HepG2 (cell line): ENCODE data around the gene MTPN. TPM values are rescaled to one million over a fixed set of nuclear protein-coding genes. Genes with fewer than 3 reads are reported as not detected.

ENCODE experiments used
- ATAC-seq: fragments of 200-7000 bp; cut with Tn5 transposase; 3 replicates; pipeline ENCODE4 v1.9.1; 2020; ENCODE audit warnings: mild to moderate bottlenecking, moderate library complexity
- BruUV-seq: library from RNA; stranded (reverse); fragments of 400-500 nt; replicated peaks from 2 replicates; lab custom pipeline; 2021; lab: Mats Ljungman, UMichigan
- CTCF ChIA-PET: fragments of 300-600 bp; formaldehyde crosslinking; extraction: SDS; loops from one replicate; lab custom pipeline; 2021; ENCODE audit warnings: low total read pairs, inconsistent platforms, low intra/inter-chr PET ratio; lab: Yijun Ruan, JAX
- POLR2A ChIA-PET: fragments of 350-600 bp; sonication (Branson Sonifier 250); formaldehyde crosslinking; loops from one replicate; lab custom pipeline; 2020; ENCODE audit warnings: antibody characterized with exemption, inconsistent platforms; lab: Yijun Ruan, JAX
- DNase-seq: peaks from one replicate; pipeline ENCODE4 v3.0.0-alpha.2; 2015; ENCODE audit warnings: low spot score
- FAIRE-seq: peaks from 3 replicates; lab custom pipeline; 2011; peaks lifted over from hg19 to GRCh38; lab: Jason Lieb, UNC
- H2AFZ ChIP-seq: one replicate; pipeline ENCODE4 v1.6.1; 2011; ENCODE audit warnings: low read length, inconsistent platforms
- H3K27ac ChIP-seq: fragments of 300-600 bp; 3 replicates; pipeline ENCODE4 v1.8.0; 2011; ENCODE audit warnings: mixed run types, mild to moderate bottlenecking, mixed read lengths, low read length, inconsistent platforms; ENCODE audit not compliant: insufficient read depth; ENCODE audit errors: extremely low read length
- H3K27me3 ChIP-seq, 2 experiments: fragments of 200-600 bp in 1 of 2; 2 replicates in 1 of 2; 3 replicates in 1 of 2; pipeline versions ENCODE4 v1.6.0 to v1.8.0; 2011; ENCODE audit warnings: low read length in 2 of 2, mild to moderate bottlenecking in 2 of 2, moderate library complexity in 2 of 2, inconsistent platforms in 1 of 2; ENCODE audit not compliant: insufficient read depth in 2 of 2, control insufficient read depth in 1 of 2
- H3K36me3 ChIP-seq, 2 experiments: fragments of 200-600 bp in 1 of 2; replicated peaks in 1 of 2; 2 replicates in 1 of 2; 3 replicates in 1 of 2; pipeline versions ENCODE4 v1.5.1 to v1.8.0; 2011; ENCODE audit warnings: low read length in 2 of 2, inconsistent platforms in 1 of 2; ENCODE audit not compliant: insufficient read depth in 2 of 2, control insufficient read depth in 1 of 2
- H3K4me1 ChIP-seq: 2 replicates; pipeline ENCODE4 v1.5.1; 2012; ENCODE audit warnings: low read length, inconsistent platforms; ENCODE audit not compliant: insufficient read depth
- H3K4me2 ChIP-seq: 2 replicates; pipeline ENCODE4 v1.6.0; 2011; ENCODE audit warnings: low read depth, low read length, inconsistent platforms
- H3K4me3 ChIP-seq, 3 experiments: fragments of 200-600 bp in 1 of 3; sonication (generic), shearing (Covaris generic) in 1 of 3; replicated peaks in 1 of 3; 2 replicates each; pipeline ENCODE4 v1.5.1; 2011 to 2016; ENCODE audit warnings: low read length in 3 of 3, inconsistent platforms in 2 of 3, low read depth in 2 of 3, mild to moderate bottlenecking in 2 of 3, control low read depth in 1 of 3, mixed read lengths in 1 of 3; ENCODE audit not compliant: insufficient read depth in 1 of 3
- H3K79me2 ChIP-seq: one replicate; pipeline ENCODE4 v1.6.1; 2011; ENCODE audit warnings: low read length, inconsistent platforms; ENCODE audit not compliant: insufficient read depth
- H3K9ac ChIP-seq: 2 replicates; pipeline ENCODE4 v1.6.0; 2011; ENCODE audit warnings: mild to moderate bottlenecking, low read depth, low read length, inconsistent platforms; ENCODE audit not compliant: insufficient read depth
- H3K9me3 ChIP-seq: 2 replicates; pipeline ENCODE4 v1.5.1; 2012; ENCODE audit warnings: mild to moderate bottlenecking, low read length
- H4K20me1 ChIP-seq: 2 replicates; pipeline ENCODE4 v1.6.0; 2011; ENCODE audit warnings: inconsistent platforms, mild to moderate bottlenecking, low read length, moderate library complexity; ENCODE audit not compliant: insufficient read depth
- BORCS8-MEF2B ChIP-seq: sonication (generic); formaldehyde crosslinking; IDR thresholded peaks from 2 replicates; pipeline ENCODE4 v1.8.0; 2022; ENCODE audit warnings: mild to moderate bottlenecking, missing genetic modification reagents
- EED ChIP-seq: sonication (generic); formaldehyde crosslinking; IDR thresholded peaks from 2 replicates; pipeline ENCODE4 v1.5.0; 2020; ENCODE audit warnings: mild to moderate bottlenecking, missing genetic modification reagents
- FLYWCH1 ChIP-seq: sonication (generic); formaldehyde crosslinking; IDR thresholded peaks from 2 replicates; pipeline ENCODE4 v1.8.1; 2023; ENCODE audit warnings: mild to moderate bottlenecking, missing genetic modification reagents
- GATAD2A ChIP-seq: IDR thresholded peaks from 2 replicates; pipeline ENCODE4 v1.6.1; 2016
- NPAS2 ChIP-seq: sonication (generic); formaldehyde crosslinking; IDR thresholded peaks from 2 replicates; pipeline ENCODE4 v1.8.0; 2022; ENCODE audit warnings: mild to moderate bottlenecking, missing genetic modification reagents, borderline replicate concordance
- PBX3 ChIP-seq: sonication (generic); formaldehyde crosslinking; IDR thresholded peaks from 2 replicates; pipeline ENCODE4 v1.8.1; 2023; ENCODE audit warnings: missing genetic modification reagents, inconsistent platforms, borderline replicate concordance
- PITX1 ChIP-seq: sonication (generic); formaldehyde crosslinking; IDR thresholded peaks from 2 replicates; pipeline ENCODE4 v1.5.1; 2020; ENCODE audit warnings: mild to moderate bottlenecking, missing genetic modification reagents
- RELA ChIP-seq: sonication (generic); formaldehyde crosslinking; IDR thresholded peaks from 2 replicates; pipeline ENCODE4 v1.4.0; 2020; ENCODE audit warnings: missing genetic modification reagents
- SAP130 ChIP-seq: IDR thresholded peaks from 2 replicates; pipeline ENCODE4 v1.6.1; 2016; ENCODE audit warnings: low read depth
- SIN3A ChIP-seq: IDR thresholded peaks from 2 replicates; pipeline ENCODE4 v1.6.1; 2011; ENCODE audit warnings: low read depth, mild to moderate bottlenecking, control low read depth, low read length, borderline replicate concordance
- SIX1 ChIP-seq: sonication (generic); formaldehyde crosslinking; IDR thresholded peaks from 2 replicates; pipeline ENCODE4 v1.4.0; 2020; ENCODE audit warnings: missing genetic modification reagents, borderline replicate concordance
- SKI ChIP-seq: fragments of 450-650 bp; IDR thresholded peaks from one replicate; pipeline ENCODE4 v1.6.1; 2018; ENCODE audit warnings: mild to moderate bottlenecking; ENCODE audit not compliant: partially characterized antibody
- SUZ12 ChIP-seq: fragments of 150-350 bp; IDR thresholded peaks from 2 replicates; pipeline ENCODE4 v1.6.1; 2014; ENCODE audit warnings: low read depth, low read length
- ZFY ChIP-seq: sonication (generic); formaldehyde crosslinking; IDR thresholded peaks from 2 replicates; pipeline ENCODE4 v1.4.0; 2020; ENCODE audit warnings: missing genetic modification reagents
- ZNF687 ChIP-seq: sonication (generic); formaldehyde crosslinking; IDR thresholded peaks from 2 replicates; pipeline ENCODE4 v1.5.1; 2020; ENCODE audit warnings: mild to moderate bottlenecking, missing genetic modification reagents, moderate library complexity
- ZNF749 ChIP-seq: sonication (generic); formaldehyde crosslinking; IDR thresholded peaks from 2 replicates; pipeline ENCODE4 v1.8.0; 2022; ENCODE audit warnings: mild to moderate bottlenecking, missing genetic modification reagents, moderate library complexity, borderline replicate concordance
- WGBS: methylation state at CpG from one replicate; pipeline ENCODE4 v1.1.6; 2017; ENCODE audit warnings: low lambda C conversion rate; 5-methylcytosine and 5-hydroxymethylcytosine counted together
- in situ Hi-C: cut with HindIII; loops from 2 replicates; pipeline ENCODE4 v1.10.0; 2017; ENCODE audit warnings: low pct_unique_long_range_greater_than_20kb; ENCODE audit not compliant: extremely low pct_ligation_motif_present
- intact Hi-C: fragments of 100-400 bp; cut with micrococcal nuclease; formaldehyde crosslinking; loops from one replicate; pipeline ENCODE4 v1.10.0; 2022; ENCODE audit not compliant: unreplicated experiment
- polyA plus RNA-seq, 8 experiments: library from polyadenylated mRNA; depleted of rRNA in 3 of 8; stranded (reverse) in 7 of 8; unstranded in 1 of 8; fragments of >200 nt; fragmentation: Illumina TruSeq in 4 of 8; extraction: Trizol in 4 of 8; gene quantifications; 2 replicates each; pipeline versions ENCODE4 v1.2.1 to v1.2.3, GENCODE V29; 2011 to 2016; ENCODE audit warnings: low read depth in 4 of 8, missing spikeins in 1 of 8, mixed read lengths in 1 of 8; ENCODE audit not compliant: insufficient read depth in 1 of 8
- total RNA-seq, 5 experiments: library from RNA; depleted of rRNA; stranded (reverse); fragments of >200 nt; fragmentation: Illumina TruSeq; extraction: Trizol; gene quantifications; 2 replicates each; pipeline ENCODE4 v1.2.3, GENCODE V29; 2016; ENCODE audit warnings: low read depth in 1 of 5

MTPN gene
- total and polyA plus RNA-seq, 2 of the 13 experiments (the other 11 are each of a cell fraction or from before 2014, with no cell fraction given), result 31.1 to 71.7 TPM

GRCh38 chr7:135905858-135906257 lies 71.3 kb downstream of the MTPN start (continued):
- no peak for TF ChIP-seq ZNF687 (CRISPR knock-in tag)
- no peak for TF ChIP-seq SIN3A
- TF ChIP-seq GATAD2A, result no peak
- TF ChIP-seq SAP130, result no peak
- no peak for TF ChIP-seq SKI
- TF ChIP-seq ZFY (CRISPR knock-in tag), result no peak
- TF ChIP-seq NPAS2 (CRISPR knock-in tag), result no peak
- TF ChIP-seq RELA (CRISPR knock-in tag), result no peak
- TF ChIP-seq ZNF749 (CRISPR knock-in tag), result no peak
- no peak for TF ChIP-seq BORCS8-MEF2B (CRISPR knock-in tag)
- TF ChIP-seq SIX1 (CRISPR knock-in tag), result no peak
- no peak for TF ChIP-seq EED (CRISPR knock-in tag)

DNA sequence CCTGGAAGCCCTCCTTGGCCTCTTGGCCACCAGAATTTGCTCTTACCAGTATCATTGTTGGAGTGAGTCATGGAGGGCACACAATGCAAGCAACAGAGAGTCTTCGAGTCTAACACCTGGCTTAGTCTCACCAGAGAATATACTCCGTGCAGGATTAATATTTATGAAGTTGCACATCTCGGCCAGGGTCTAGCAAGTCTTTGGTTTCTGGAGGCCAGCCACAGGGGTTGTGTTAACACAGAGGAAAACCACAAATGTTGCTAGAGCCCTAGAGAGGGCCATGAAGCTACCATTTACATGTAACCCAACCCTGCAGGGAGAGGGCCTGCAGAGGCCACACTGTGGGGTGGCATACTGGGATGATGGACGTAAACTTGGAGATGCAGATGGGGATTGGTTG lies 71.8 kb downstream of the MTPN start:
- FAIRE-seq, result no peak

More for the DNA sequence above, 71.8 kb downstream of the MTPN start:
- Histone ChIP-seq H3K4me2 (no peak overlapping the region), H3K36me3 (no peaks in the 10 kb centered on the region), H3K4me1 (no peaks in the 10 kb centered on the region; the same call in 1 of the 2 replicates), H4K20me1 (no peaks in the 10 kb centered on the region), H3K79me2 (no peaks in the 10 kb centered on the region), H3K9me3 (no peaks in the 10 kb centered on the region), H3K27me3 (no peaks in the 10 kb centered on the region), H3K4me3 (no peak overlapping the region), H3K27ac (no peak overlapping the region), H2AFZ (no peak overlapping the region), H3K9ac (no peak overlapping the region)
- no peak for DNase-seq
- POLR2A ChIA-PET, result no interaction called here
- TF ChIP-seq PBX3 (CRISPR knock-in tag), result no peak
- no peak for TF ChIP-seq PITX1
- TF ChIP-seq FLYWCH1 (CRISPR knock-in tag), result no peak
- TF ChIP-seq SUZ12, result no peak
- no peak for ATAC-seq
- in situ Hi-C loops, result no loop called here
- CTCF ChIA-PET, result no interaction called here
- no TSS peak for BruUV-seq
- 27% methylated on average over 4 of the region's 4 CpGs for WGBS
- intact Hi-C loops, result no loop called here
